K562 (cell line): ENCODE results near the gene GIT2. TPM values are rescaled to one million over a fixed set of nuclear protein-coding genes. Genes with fewer than 3 reads are reported as not detected.
A peak's percentile ranks its signal among the peaks of the same experiment; 100 is the strongest.

Experiments
- BMI1 ChIP-seq: fragments of 150-350 bp; IDR thresholded peaks from 2 replicates; pipeline ENCODE4 v1.6.1; 2014; ENCODE audit warnings: low read length
- CBX3 ChIP-seq, 2 experiments: IDR thresholded peaks; 1 replicate in 1 of 2; 2 replicates in 1 of 2; pipeline ENCODE4 v1.6.1; 2012; ENCODE audit warnings: inconsistent platforms in 2 of 2, low read length in 2 of 2, borderline replicate concordance in 1 of 2, control low read depth in 1 of 2
- CEBPG ChIP-seq, 3 experiments: fragments of 200-800 bp in 1 of 3; sonication (Bioruptor generic) in 1 of 3; sonication (generic) in 1 of 3; formaldehyde crosslinking in 1 of 3; IDR thresholded peaks in 2 of 3; conservative IDR thresholded peaks in 1 of 3; 2 replicates each; pipeline versions ENCODE4 v1.6.1 to v1.8.0; 2016 to 2022; ENCODE audit warnings: missing compliant biosample characterization in 2 of 3, missing genetic modification characterization in 2 of 3, mild to moderate bottlenecking in 1 of 3, missing genetic modification reagents in 1 of 3
- CREBBP ChIP-seq: IDR thresholded peaks from one replicate; pipeline ENCODE4 v1.6.1; 2012; ENCODE audit warnings: low read depth, mild to moderate bottlenecking, control low read depth, inconsistent platforms, low read length
- E2F6 ChIP-seq, 2 experiments: IDR thresholded peaks; 2 replicates each; pipeline ENCODE4 v1.6.1; 2011; ENCODE audit warnings: borderline replicate concordance in 1 of 2, control low read depth in 1 of 2, low read depth in 1 of 2, low read length in 1 of 2, mild to moderate bottlenecking in 1 of 2, mixed read lengths in 1 of 2, moderate library complexity in 1 of 2; ENCODE audit not compliant: insufficient read depth in 1 of 2, insufficient read length in 1 of 2, poor library complexity in 1 of 2, severe bottlenecking in 1 of 2; ENCODE audit errors: extremely low read depth in 1 of 2
- ETV1 ChIP-seq: fragments of 450-650 bp; conservative IDR thresholded peaks from 2 replicates; pipeline ENCODE4 v1.6.1; 2016; ENCODE audit warnings: missing genetic modification characterization, control low read depth, low read depth, missing compliant biosample characterization
- HCFC1 ChIP-seq: IDR thresholded peaks from 2 replicates; pipeline ENCODE4 v1.6.1; 2012; ENCODE audit warnings: low read depth, low read length, improper control_type of control experiment
- JUN ChIP-seq, 2 experiments: sonication (generic) in 1 of 2; formaldehyde crosslinking in 1 of 2; IDR thresholded peaks; 2 replicates each; pipeline versions ENCODE4 v1.6.1 to v1.8.0; 2012 to 2022; ENCODE audit warnings: borderline replicate concordance in 2 of 2, mild to moderate bottlenecking in 2 of 2, improper control_type of control experiment in 1 of 2, low read depth in 1 of 2, low read length in 1 of 2, missing genetic modification reagents in 1 of 2
- PRDM10 ChIP-seq: fragments of 450-650 bp; IDR thresholded peaks from 2 replicates; pipeline ENCODE4 v1.6.1; 2018; ENCODE audit not compliant: partially characterized antibody
- SMAD4 ChIP-seq: fragments of 250-450 bp; sonication (Bioruptor Pico); conservative IDR thresholded peaks from 2 replicates; pipeline ENCODE4 v1.8.0; 2021; ENCODE audit warnings: inconsistent platforms, mild to moderate bottlenecking, moderate library complexity
- TOE1 ChIP-seq, 2 experiments: fragments of 450-650 bp in 1 of 2; sonication (generic) in 1 of 2; formaldehyde crosslinking in 1 of 2; IDR thresholded peaks; 2 replicates each; pipeline versions ENCODE4 v1.7.1 to v1.8.0; 2016 to 2022; ENCODE audit warnings: borderline replicate concordance in 2 of 2, mild to moderate bottlenecking in 2 of 2, antibody characterized with exemption in 1 of 2, inconsistent platforms in 1 of 2, low read depth in 1 of 2, missing genetic modification reagents in 1 of 2, moderate library complexity in 1 of 2
- ZNF165 ChIP-seq: fragments of 250-450 bp; sonication (Bioruptor Pico); IDR thresholded peaks from 2 replicates; pipeline ENCODE4 v1.4.0; 2020; ENCODE audit warnings: borderline replicate concordance
- ZNF311 ChIP-seq: fragments of 250-450 bp; sonication (Bioruptor Pico); IDR thresholded peaks from 2 replicates; pipeline ENCODE4 v1.4.0; 2020; ENCODE audit warnings: mild to moderate bottlenecking, moderate library complexity
- ZNF696 ChIP-seq: fragments of 250-450 bp; sonication (Bioruptor Pico); conservative IDR thresholded peaks from 2 replicates; pipeline ENCODE4 v1.4.0; 2020; ENCODE audit warnings: mild to moderate bottlenecking, moderate library complexity
- polyA plus RNA-seq, 8 experiments: library from polyadenylated mRNA; depleted of rRNA in 4 of 8; stranded (reverse) in 5 of 8; unstranded in 3 of 8; fragments of >200 nt; fragmentation: Nextera tagmentation in 2 of 8; fragmentation: Illumina TruSeq in 1 of 8; extraction: Ambion mirVana in 2 of 8; extraction: Trizol in 1 of 8; gene quantifications; 2 replicates each; pipeline versions ENCODE4 v1.2.1 to v1.2.3, GENCODE V29; 2011 to 2014; ENCODE audit warnings: inconsistent platforms in 1 of 8, missing spikeins in 1 of 8
- total RNA-seq, 7 experiments: library from RNA; depleted of rRNA in 6 of 7; stranded (reverse); fragments of >200 nt in 6 of 7; fragmentation: Illumina TruSeq in 2 of 7; extraction: Trizol in 2 of 7; gene quantifications; 2 replicates each; pipeline versions ENCODE4 v1.2.1 to v1.2.3, GENCODE V29; 2011 to 2021; ENCODE audit warnings: low replicate concordance in 1 of 7
- TF ChIP-seq, protein P1 (sequence below): fragments of 250-450 bp; sonication (Bioruptor Pico); IDR thresholded peaks from 2 replicates; pipeline ENCODE4 v1.8.0; 2022; ENCODE audit warnings: inconsistent platforms
- TF ChIP-seq, protein P2 (sequence below): fragments of 450-650 bp; formaldehyde crosslinking; IDR thresholded peaks from 2 replicates; pipeline ENCODE4 v1.4.0; 2020; ENCODE audit warnings: mild to moderate bottlenecking

The GIT2 gene
- total and polyA plus RNA-seq, 9 of the 15 experiments (the other 6 are each of a cell fraction or from before 2014, with no cell fraction given): 4.0 to 30.4 (median 23.5) TPM

DNA sequence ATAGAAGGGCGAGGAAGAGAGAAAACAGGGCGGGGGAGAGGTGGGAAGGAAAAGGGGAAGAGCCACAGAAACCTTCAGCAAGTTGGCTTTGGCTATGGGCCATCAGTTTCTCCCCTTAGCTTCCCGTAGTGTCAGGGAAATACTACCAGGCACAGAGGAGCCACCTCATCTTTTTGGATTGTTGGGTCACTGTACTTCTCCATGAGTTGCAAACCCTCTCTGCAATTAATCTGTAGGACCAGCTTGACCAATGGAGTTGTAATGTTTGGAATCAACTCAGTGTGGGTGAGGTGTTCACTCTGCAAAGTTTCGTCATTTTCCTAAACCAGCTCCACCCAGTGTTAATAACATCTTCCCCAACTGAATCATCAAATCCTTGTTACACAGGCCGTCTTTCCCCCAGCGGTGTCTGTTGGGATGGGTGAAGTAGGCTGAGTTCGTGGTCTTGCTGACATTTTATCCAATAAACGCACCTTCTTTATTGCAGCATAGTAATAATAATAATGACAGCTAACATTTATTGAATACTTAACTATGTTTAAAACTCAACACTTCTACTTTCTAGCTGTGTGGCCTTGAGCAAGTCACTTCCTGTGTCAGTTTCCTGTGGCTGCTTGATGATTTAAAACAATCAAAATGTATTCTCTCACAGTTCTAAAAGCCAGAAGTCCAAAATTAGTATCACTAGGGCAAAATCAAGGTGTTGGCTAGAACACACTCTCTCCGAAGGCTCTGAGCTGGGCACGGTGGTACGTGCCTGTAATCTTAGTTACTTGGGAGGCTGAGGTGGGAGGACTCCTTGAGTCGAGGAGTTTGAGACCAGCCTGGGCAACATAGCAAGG lies 107.8 kb downstream of the GIT2 start (continued):
- TF ChIP-seq PRDM10: peak; percentile 72
- TF ChIP-seq ZNF696 (CRISPR knock-in tag): no peak
- no peak for TF ChIP-seq CREBBP
- TF ChIP-seq, protein P1, sequence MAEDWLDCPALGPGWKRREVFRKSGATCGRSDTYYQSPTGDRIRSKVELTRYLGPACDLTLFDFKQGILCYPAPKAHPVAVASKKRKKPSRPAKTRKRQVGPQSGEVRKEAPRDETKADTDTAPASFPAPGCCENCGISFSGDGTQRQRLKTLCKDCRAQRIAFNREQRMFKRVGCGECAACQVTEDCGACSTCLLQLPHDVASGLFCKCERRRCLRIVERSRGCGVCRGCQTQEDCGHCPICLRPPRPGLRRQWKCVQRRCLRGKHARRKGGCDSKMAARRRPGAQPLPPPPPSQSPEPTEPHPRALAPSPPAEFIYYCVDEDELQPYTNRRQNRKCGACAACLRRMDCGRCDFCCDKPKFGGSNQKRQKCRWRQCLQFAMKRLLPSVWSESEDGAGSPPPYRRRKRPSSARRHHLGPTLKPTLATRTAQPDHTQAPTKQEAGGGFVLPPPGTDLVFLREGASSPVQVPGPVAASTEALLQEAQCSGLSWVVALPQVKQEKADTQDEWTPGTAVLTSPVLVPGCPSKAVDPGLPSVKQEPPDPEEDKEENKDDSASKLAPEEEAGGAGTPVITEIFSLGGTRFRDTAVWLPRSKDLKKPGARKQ (CRISPR knock-in tag): no peak
- TF ChIP-seq TOE1 (IDR thresholded peaks at IDR 0.05; ENCODE audit: borderline replicate concordance): no peak
- no peak for TF ChIP-seq TOE1 (CRISPR knock-in tag; IDR thresholded peaks at IDR 0.05; ENCODE audit: borderline replicate concordance, low read depth)
- no peak for TF ChIP-seq JUN (IDR thresholded peaks at IDR 0.05; ENCODE audit: borderline replicate concordance, low read depth, low read length)
- no peak for TF ChIP-seq JUN (CRISPR knock-in tag; IDR thresholded peaks at IDR 0.05; ENCODE audit: borderline replicate concordance)
- TF ChIP-seq ZNF165 (CRISPR knock-in tag): no peak
- TF ChIP-seq SMAD4 (CRISPR knock-in tag): no peak
- 0 out of 2 replicates have a peak, but pooled peaks have one; percentile 32 for TF ChIP-seq CEBPG (CRISPR knock-in tag; IDR thresholded peaks at IDR 0.05)
- peak in 1 of 2 experiments; percentile 87; a peak in 2 of 4 replicates for TF ChIP-seq CEBPG (tag; conservative IDR thresholded peaks at IDR 0.05 in 1 of 2, IDR thresholded peaks at IDR 0.05 in 1 of 2)
- TF ChIP-seq CBX3 (IDR thresholded peaks at IDR 0.05; ENCODE audit: borderline replicate concordance in 1 of 2, low read length in 2 of 2): no peak
- TF ChIP-seq E2F6 (IDR thresholded peaks at IDR 0.05; ENCODE audit: borderline replicate concordance in 1 of 2, extremely low read depth in 1 of 2, insufficient read depth in 1 of 2, insufficient read length in 1 of 2, low read depth in 1 of 2, low read length in 1 of 2, poor library complexity in 1 of 2, severe bottlenecking in 1 of 2): no peak
- TF ChIP-seq HCFC1: no peak
- TF ChIP-seq BMI1: no peak
- TF ChIP-seq, protein P2, sequence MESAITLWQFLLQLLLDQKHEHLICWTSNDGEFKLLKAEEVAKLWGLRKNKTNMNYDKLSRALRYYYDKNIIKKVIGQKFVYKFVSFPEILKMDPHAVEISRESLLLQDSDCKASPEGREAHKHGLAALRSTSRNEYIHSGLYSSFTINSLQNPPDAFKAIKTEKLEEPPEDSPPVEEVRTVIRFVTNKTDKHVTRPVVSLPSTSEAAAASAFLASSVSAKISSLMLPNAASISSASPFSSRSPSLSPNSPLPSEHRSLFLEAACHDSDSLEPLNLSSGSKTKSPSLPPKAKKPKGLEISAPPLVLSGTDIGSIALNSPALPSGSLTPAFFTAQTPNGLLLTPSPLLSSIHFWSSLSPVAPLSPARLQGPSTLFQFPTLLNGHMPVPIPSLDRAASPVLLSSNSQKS (CRISPR knock-in tag): no peak
- TF ChIP-seq ZNF311: no peak
- 0 out of 2 replicates have a peak, but pooled peaks have one; percentile 26 for TF ChIP-seq ETV1 (tag)
